CD4-positive, alpha-beta T cell treated with Interleukin-15 for 4 hours (primary cell): ENCODE data around the gene KIAA0930.
"Not testable (repeated sequence)": the region's sequence is repeated elsewhere in the genome, so short reads cannot be mapped to it uniquely, and the experiment has no call there.

Experiments
- DNase-seq: peaks from one replicate; pipeline ENCODE4 v3.0.0-alpha.2; 2020; ENCODE audit warnings: low spot score

Gene KIAA0930

GRCh38 chr22:45200860-45201511 is 39.7 kb downstream of the KIAA0930 start:
- no peak for DNase-seq

- no peak for DNase-seq
Measured at GRCh38 chr22:45200230-45200629, 40.5 kb downstream of the KIAA0930 start.

- DNase-seq, result no peak
Measured at GRCh38 chr22:45199723-45200122, 41.0 kb downstream of the KIAA0930 start.

DNA sequence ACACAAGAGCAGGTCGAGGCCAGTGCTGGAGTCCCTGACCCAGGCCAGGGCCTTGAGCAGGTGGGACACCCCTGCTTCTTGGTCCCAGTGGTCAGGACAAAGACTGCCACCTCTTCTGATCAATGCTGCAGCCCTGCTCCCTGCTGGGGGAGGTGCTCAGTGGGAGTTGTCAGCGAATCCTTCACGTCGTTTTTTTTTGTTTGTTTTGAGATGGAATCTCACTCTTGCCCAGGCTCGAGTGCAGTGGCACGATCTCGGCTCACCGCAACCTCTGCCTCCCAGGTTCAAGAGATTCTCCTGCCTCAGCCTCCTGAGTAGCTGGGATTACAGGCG is 42.3 kb downstream of the KIAA0930 start:
- DNase-seq, result no peak

GRCh38 chr22:45197606-45198462 is 42.9 kb downstream of the KIAA0930 start:
- no peak for DNase-seq

DNA sequence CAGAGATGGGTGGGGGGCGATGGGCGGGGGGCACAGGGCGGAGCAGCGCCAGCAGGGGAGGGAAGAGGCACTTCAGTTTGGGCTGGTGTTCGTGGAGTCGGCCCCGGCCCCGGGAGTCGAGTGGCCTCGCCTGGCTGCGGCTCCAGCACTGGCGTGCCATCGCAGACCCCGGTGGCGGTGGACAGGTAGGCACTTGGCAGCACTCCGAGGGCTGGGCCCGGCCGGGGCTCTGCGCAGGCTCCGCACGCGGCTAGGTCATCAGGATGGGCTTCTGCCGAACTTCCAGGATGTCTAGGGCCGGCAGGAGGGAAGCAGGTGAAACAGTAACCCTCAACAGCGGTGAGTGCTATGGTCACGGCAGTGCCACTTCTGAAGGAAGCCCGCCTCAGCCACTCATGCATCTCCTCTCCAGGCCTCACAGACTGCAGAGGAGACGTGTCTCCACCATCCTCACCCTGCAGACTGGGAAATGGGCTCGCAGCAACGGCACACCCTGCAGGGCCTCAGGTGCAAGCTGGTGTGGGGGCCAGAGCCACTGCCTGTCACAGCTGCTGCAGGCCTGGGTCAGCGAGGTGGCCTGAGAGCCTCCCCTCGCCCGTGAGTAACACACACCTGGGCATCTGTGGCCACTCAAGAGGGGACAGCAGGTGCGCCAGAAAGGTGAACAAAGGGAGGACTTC is 43.6 kb downstream of the KIAA0930 start:
- DNase-seq, result no peak

- DNase-seq, result no peak
Measured at GRCh38 chr22:45196308-45196707, 44.4 kb downstream of the KIAA0930 start.

DNA sequence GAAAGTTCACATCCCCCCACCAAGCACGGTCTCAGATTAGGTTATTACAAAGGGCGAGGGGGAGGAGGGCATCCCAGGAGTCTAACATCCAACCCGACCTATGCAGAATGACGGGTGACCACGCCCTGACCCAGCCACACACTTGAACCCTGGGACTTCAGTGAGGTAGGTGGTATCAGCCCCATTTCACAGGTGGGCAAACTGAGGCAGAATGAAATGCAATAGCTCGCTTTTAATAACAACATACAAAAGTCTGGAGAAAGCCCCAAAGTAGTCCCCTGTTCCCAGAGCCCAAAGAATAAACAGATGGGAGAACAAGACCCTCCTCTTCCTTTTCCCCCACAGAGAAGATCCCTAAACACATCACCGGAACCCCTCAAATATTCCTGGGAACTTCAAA is 45.1 kb downstream of the KIAA0930 start:
- no peak for DNase-seq

- no peak for DNase-seq
Measured at GRCh38 chr22:45194686-45195085, 46.0 kb downstream of the KIAA0930 start.

DNA sequence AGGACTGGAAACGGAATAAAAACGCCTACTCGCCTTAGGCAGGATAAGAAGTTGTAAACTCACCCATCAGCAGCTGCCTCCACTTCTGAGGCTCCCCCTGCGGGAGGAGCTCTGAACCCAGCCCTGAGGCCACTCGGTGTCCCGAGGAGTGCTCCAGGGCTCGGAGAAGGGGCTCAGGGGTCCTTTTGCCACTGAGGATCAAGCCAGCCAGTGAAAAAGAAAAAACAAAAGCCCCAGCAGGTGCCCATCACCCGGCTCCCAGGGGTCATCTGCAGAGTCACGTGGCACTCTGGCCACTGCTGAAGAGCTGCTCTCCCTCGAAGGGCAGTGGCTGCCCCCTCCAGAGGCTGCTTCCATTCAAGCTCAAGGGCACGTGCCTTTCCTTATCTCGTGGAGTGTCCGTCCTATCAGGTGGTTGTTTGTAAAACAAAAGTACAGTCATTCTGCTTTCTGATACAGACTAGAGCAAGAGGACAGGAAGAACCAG is 48.0 kb downstream of the KIAA0930 start:
- DNase-seq, result no peak

DNA sequence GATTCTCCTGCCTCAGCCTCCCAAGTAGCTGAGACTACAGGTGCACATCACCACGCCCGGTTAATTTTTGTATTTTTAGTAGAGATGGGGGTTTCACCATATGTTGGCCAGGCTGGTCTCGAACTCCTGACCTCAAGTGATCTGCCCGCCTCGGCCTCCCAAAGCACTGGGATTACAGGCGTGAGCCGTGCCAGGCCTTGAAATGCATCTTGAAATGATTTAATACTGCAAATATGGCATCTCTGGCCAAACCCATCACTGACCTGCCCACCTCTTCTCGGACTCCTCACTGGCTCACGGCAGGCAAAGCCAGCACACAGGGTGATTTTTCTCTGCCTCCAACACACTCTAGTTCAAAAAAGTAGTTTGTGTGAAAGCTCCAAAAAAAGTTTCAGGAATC is 48.9 kb downstream of the KIAA0930 start:
- not testable (repeated sequence) for DNase-seq

- DNase-seq, result no peak
Measured at GRCh38 chr22:45190202-45190872, 50.4 kb downstream of the KIAA0930 start.

GRCh38 chr22:45188779-45189178 is 51.9 kb downstream of the KIAA0930 start:
- DNase-seq, result no peak

GRCh38 chr22:45187891-45188290 is 52.8 kb downstream of the KIAA0930 start:
- no peak for DNase-seq

- no peak for DNase-seq
Measured at GRCh38 chr22:45185718-45186514, 54.8 kb downstream of the KIAA0930 start.

- DNase-seq, result no peak
Measured at GRCh38 chr22:45183974-45184373, 56.7 kb downstream of the KIAA0930 start.

- no peak for DNase-seq
Measured at GRCh38 chr22:45181766-45182165, 58.9 kb downstream of the KIAA0930 start.

DNA sequence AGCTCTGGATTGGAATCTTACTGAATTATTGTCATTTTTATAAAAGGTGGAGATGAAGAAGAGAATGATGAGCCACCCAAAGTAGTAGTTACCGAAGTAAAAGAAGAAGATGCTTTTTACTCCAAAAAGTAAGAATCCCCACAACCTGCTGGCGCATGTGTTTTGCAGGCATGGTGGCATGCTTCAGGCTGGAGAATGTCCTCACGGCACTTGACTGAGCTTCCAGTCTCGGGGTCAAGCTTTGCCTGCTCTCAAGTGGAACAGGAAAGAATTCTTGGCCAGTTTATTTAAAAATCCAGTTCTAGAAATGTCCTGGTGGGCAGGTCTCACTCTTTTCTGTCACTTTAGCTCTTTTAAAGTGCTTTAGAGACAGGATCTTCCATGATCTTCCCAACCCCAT is 59.5 kb downstream of the KIAA0930 start:
- no peak for DNase-seq

DNA sequence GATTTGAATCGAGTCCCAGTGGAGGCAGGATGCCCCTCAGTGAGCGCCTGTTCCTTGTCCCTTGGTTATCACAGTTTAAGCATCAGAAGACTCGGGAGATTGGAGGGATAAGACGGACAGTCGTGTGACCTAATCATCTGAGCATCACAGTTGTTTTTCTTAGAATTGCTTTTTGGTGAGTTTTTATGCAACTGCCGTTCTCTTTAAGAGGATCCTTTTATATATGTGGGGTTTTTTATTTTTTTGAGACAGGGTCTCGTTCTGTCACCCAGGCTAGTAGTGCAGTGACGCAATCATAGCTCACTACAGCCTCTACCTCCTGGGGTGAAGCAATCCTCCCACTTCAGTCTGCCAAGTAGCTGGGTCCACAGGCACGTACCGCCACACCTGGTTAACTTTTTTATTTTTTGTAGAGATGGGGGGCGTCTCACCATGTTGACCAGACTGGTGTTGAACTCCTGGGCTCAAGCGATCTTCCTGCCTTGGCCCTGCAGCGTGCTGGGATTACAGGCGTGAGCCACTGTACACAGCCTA is 60.5 kb downstream of the KIAA0930 start:
- DNase-seq, result no peak

GRCh38 chr22:45179276-45180049 is 61.2 kb downstream of the KIAA0930 start:
- peak; percentile 46 for DNase-seq
